Peyer's patch (tissue), 4 donors: ENCODE results near the gene CDK5RAP3.

Experiments
- CTCF ChIP-seq, 6 experiments: fragments of 450-650 bp in 4 of 6; fragments of 200-600 bp in 2 of 6; sonication (generic) in 1 of 6; IDR thresholded peaks; one replicate each; pipeline ENCODE4 v1.5.1; 2017 to 2019; ENCODE audit warnings: antibody characterized with exemption in 6 of 6, mild to moderate bottlenecking in 3 of 6, moderate library complexity in 1 of 6
- POLR2A ChIP-seq, 2 donors: fragments of 450-650 bp; IDR thresholded peaks; one replicate each; pipeline ENCODE4 v1.5.1; 2017; ENCODE audit warnings: antibody characterized with exemption in 2 of 2, mild to moderate bottlenecking in 2 of 2, moderate library complexity in 2 of 2

- TF ChIP-seq CTCF (IDR thresholded peaks at IDR 0.05) (no peak), POLR2A (IDR thresholded peaks at IDR 0.05) (no peak)
These were observed 20.5 kb upstream of the CDK5RAP3 start for GRCh38 chr17:47950448-47950847.
